ENCODE results near the gene FAF1.

FAF1 gene

GRCh38 chr1:50701706-50702317, 258.3 kb downstream of the FAF1 start:
- no peak for DNase-seq (ENCODE audit: low read depth in 2 of 2)

- DNase-seq (ENCODE audit: low read depth in 2 of 2), result no peak
Measured at GRCh38 chr1:50700621-50701020, 259.4 kb downstream of the FAF1 start.

DNA sequence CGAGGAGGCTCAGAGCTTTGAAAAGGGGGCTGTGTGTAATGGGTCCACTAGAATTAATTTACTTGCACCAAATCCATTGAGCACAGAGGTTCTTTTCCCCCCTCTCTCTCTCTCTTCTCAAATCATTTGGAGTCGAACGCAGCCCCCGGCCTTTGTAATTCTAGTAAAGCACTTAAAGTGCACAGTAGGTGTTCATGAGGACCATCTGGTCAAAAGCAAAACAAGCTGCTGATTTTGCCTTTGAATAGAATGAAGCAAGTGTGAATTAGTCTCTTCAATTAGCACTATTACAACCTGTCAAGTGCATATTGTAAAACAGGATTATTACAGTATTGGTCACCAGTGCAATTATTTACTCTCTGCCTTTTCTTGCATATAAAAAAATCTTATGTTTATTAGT, 259.9 kb downstream of the FAF1 start:
- no peak for DNase-seq (ENCODE audit: low read depth in 2 of 2)

DNA sequence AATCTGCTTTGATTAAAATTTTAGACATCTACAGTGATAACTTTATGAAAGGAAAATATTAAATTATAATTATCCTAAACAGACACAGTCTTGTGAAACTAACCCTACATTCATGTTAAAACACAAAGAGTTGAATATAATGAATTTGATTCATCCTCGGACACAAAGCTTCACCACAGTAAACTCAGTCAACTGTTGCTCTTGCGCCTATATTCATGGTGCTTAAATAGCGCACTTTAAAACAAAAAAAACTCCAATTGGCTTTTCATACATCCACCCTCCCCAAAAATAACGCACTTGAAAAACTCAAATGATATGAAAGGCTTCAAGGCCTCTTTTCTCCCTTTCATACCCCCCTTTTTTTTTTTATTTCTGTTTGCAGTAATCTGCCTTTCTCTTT, 260.3 kb downstream of the FAF1 start:
- no peak for DNase-seq (ENCODE audit: low read depth in 2 of 2)

GRCh38 chr1:50697440-50698421, 262.3 kb downstream of the FAF1 start:
- no peak for DNase-seq (ENCODE audit: low read depth in 2 of 2)

DNA sequence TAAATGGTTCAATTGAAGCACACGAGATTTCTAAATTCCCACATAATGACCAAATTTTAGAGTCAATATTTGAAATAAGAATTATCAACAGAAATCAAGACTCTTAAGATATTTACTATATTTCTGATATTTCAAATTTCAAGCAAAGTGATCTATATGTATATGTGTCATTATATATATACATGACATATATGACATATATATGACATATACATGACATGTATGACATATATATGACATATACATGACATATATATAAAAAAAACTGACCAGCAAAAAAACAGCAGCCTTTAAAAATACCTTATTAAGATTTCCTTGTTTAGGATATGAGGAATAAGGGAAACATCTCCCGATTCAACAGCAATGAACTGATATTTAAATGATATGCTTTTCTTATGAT, 266.2 kb downstream of the FAF1 start:
- DNase-seq (ENCODE audit: low read depth in 2 of 2), result no peak

DNA sequence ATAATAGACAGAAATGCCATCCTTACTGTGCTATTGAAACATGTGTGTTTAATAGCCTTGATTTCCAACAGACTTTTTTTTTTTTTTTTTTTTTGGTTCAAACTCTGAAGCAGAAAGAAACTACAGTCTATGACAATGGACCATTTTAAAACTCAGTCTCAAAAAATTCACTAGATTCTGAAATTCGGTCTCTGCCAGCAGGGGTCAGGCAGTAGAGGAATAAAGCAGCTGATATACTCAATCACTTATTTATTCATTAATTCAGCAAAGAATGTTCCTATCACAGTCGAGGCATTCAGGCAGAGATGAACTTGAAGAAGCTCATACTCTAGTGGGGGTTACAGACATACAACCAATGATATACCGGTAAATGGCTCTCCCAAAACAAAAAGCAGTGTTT, 275.9 kb downstream of the FAF1 start:
- DNase-seq (ENCODE audit: low read depth in 2 of 2), result no peak

DNA sequence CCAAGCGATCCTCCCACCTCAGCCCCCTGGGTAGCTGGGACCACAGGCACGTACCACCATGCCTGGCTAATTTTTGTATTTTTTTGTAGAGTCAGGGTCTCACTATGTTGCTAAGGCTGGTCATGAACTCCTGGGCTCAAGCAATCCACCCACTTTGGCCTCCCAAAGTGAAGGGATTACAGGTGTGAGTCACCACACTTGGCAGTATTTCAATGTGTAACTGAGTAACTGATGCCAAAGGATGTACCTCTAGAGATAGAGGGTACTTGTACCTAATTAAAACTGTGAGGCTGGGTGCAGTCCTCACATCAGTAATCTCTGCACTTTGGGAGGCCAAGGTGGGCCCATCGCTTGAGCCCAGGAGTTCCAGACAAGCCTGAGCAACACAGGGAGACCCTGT, 278.1 kb downstream of the FAF1 start:
- DNase-seq (ENCODE audit: low read depth in 2 of 2), result no peak

DNA sequence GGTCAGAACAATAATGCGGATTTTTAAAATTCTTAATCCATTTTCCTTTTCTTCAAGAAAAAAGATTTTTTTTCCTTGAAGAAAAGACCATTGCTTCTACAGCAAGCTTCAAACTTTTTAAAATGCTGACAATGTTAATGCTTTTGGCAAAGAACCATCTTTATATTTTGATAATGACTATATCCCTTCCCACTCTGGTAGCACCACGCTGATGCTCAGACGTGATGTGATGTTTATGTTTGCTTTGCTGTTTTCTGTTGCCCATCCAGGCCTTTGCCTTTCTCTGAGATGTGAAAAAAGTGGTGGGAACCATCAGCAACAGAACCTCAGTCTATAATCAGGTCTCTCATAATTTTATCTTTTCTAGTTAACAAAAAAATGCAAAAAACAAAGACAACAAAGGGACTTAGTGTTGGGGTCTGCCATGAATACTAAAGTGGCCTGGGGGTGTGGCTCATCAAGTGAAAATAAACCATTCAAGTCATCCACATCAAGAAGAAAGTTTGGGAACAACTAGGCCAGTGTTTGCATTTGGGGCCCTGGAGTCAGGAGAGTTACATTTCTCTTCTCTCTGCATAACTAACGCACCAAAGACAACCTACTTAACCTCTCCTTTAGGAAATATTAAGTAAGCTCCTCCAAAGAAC, 292.2 kb downstream of the FAF1 start:
- no peak for DNase-seq (ENCODE audit: low read depth in 2 of 2)

GRCh38 chr1:50667272-50667671, 292.8 kb downstream of the FAF1 start:
- DNase-seq (ENCODE audit: low read depth in 2 of 2), result no peak

DNA sequence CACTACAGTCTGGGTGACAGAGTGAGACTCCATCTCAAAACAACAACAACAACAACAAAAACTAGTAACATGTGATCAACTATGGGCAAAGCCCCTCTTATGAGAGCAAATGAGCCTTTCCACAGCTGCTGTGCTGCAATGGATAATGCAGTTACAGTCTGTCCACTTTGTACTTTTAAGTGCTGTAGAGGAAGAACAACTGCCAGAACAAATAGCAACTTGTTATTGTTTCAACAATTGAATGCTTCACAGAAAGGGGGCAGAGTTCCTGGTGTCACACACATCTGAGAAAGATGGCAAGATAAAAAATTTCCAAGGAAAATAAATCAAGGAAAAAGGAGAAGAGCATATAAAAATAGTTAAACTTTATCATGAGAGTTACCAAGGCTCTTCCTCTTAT, 293.2 kb downstream of the FAF1 start:
- no peak for DNase-seq (ENCODE audit: low read depth in 2 of 2)

DNA sequence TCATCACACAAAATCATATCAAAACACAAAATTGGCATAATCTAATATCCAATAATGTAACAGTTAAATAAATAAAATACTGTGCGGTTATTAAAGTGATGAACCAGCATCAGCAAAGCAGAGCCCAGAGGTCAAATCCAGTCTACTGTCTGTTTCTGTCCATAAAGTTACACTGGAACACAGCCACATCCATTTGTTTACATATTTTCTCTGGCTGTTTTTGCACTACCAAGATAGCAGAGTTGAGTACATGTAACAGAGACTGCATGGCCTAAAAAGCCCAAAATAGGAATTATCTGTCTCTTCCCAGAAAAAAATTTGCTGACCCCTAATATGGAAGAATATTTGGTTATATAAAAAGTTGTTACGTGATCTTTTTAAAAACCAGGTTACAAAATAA, 294.7 kb downstream of the FAF1 start:
- DNase-seq (ENCODE audit: low read depth in 2 of 2), result no peak

- DNase-seq (ENCODE audit: low read depth in 2 of 2), result no peak
Measured at GRCh38 chr1:50661626-50662025, 298.4 kb downstream of the FAF1 start.

DNA sequence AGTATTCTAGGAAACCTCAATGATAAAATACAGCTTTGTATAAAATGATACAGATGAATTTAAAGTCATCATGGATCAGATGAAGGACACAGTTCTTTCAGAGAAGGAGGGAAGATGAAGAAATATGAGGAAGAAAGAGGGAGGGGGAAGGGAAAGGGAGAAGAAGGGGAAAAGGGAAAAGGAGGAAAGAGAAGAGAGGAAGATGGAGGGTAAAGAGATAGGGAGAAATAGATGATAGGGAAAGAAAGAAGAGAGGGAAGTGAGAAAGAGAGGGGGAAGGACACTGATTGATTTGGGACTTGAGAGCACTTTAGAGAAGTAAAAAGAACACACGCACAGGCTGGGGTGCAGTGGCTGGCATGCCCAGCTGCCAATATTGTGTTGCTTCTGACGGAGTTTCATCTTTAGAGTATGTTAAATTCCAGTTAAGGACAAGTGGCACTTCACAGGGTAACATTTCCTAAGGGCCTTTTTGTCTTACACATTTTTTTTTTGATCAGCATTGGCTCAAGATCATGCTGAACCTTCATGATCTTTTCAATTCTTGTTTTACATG, 300.9 kb downstream of the FAF1 start:
- no peak for DNase-seq (ENCODE audit: low read depth in 2 of 2)

DNA sequence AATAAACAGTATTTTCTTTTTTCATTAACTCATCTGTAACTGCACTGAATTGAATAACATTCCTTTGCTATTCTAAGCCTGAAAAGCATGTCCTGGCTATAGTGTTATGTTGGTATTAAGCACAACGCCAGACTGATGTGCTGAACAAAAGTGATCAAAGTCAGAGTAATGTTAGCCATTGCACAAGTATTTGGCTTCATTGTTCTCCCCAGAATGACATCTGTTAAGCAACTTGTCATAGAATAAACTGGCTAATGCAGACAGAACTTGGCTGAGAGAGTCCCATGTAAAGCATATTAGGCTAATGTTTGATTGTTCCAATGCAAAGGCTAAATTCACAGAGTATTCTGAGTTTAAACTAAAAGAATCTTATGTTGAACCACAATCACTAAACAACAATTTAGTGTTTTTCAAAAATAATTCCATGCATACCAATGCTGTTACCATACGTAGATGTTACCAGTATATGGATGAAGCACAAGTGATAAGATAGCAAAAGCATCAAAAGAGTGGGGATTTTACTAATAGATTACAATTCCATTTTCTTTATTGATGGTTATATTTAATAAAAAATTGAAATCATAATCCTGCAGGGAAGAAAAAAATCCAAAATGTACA, 301.5 kb downstream of the FAF1 start:
- no peak for DNase-seq (ENCODE audit: low read depth in 2 of 2)

DNA sequence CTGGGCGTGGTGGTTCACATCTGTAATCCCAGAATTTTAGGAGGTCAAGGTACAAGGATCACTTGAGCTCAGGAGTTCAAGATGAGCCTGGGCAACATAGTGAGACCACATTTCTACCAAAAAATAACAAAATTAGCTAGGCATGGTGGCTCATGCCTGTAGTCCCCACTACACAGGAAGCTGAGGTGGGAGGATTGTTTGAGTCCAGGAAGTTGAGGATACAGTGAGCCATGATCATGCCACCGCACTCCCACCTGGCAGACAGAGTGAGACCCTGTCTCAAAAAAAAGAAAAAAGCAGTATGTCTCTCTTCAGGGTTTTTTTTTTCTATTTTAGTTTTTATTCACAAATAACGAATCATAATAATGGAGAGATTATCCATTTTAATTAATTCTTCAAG, 303.1 kb downstream of the FAF1 start:
- DNase-seq (ENCODE audit: low read depth in 2 of 2), result no peak

DNA sequence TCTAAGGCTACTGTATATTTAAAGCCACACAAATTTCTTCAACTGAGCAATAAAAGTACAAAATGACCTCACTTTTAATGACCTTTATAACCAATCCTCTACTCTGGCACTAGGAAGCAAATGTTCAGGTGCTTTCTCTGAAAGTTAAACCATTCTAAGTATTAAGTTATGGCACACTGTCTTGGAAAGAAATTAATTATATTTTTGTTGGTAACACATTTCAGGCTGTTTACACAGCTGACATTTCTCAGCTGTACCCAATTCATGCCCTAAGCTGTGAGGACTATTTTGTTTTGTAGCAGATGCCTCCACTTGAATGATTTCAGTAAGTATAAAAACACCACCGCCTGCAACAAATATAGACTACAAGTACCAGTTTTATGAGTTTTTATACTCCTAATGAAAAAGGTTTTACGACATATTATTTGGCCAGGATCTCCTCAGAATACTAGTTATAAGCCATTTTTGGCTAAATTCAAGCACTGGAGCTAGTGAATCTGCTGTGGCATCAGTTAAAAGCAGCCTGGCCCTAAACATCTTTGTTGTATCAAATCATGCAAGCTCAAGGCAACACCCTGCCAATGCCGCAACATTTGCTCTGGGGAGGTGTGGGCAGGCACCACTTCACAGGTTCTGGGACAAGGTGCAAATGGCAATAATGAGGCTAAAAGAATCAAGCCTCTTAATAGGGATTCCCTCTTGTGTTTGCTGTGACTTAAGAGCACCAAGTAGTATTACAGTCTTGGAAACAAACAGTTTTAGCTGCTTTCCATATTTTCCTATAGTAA, 308.4 kb downstream of the FAF1 start:
- no peak for DNase-seq (ENCODE audit: low read depth in 2 of 2)

- no peak for DNase-seq (ENCODE audit: low read depth in 2 of 2)
Measured at GRCh38 chr1:50646526-50646925, 313.5 kb downstream of the FAF1 start.

DNA sequence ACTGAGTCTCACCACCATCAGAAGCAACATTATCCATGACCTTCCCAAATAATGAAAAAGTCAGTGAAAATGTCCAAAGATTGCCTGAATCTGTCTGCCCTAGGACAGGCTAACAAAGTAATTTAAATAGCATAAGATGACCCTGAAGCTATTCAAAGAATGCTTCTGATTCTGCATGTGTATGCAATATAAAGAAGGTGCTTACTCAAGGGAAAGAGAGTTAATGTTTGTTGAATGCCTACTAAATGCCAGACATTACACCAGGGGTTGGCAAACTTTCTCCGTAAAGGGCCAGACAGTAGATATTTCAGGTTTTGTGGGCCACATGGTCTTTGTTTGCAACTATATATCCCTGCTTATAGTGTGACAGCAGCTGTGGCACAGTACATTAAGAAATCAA, 314.9 kb downstream of the FAF1 start:
- DNase-seq (ENCODE audit: low read depth in 2 of 2), result no peak

DNA sequence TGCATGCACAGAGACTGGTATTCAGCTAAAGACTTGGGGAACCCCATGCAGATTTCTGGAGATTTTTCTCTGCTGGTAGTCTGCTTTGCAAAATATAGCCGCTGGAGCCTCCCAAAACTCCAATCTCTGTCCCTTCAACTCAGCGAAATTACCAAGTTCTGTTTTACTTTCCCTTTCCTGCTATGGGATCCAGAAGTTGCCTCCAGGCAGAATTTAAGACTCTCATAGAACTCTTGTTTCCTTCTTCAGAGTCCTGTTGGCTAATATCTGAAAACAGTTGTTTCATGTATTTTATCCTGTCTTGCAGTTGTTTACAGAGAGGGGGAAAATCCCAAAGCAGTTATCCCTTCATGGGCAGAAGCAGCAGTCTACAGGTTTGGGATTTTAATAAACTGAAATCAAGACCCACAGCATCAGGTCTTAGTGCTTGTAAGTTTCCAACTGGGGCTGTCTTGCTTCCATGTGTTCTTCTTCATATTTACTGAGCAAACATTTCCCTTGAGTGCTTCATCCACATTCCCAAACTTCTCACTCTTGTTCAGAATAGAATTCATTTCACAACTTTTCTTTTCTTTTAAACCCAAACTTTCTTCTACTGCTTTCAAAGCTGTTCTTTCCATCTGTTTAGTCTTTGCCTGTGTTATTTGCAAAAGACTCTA, 315.5 kb downstream of the FAF1 start:
- DNase-seq (ENCODE audit: low read depth in 2 of 2), result no peak

DNA sequence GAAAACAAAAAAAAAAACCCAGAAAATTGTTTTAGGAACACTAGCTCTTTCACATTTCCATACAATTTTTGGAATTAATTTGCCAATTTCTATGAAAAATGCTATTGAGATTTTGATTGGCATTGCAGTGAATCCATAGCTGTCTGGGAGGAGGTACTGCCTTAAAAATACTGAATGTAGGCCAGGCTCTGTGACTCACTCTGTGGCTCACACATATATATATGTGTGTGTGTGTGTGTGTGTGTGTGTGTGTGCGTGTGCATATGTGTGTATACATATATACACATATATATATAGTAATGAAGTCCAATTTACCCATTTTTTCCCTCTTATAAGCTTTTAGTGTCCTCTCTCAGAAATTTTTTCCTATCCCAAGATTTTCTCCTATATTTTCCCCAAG, 322.6 kb downstream of the FAF1 start:
- DNase-seq (ENCODE audit: low read depth in 2 of 2), result no peak
